ENCODE data around the gene RPL38. TPM values are rescaled to one million over a fixed set of nuclear protein-coding genes. Genes with fewer than 3 reads are reported as not detected.

RPL38 gene
- total RNA-seq, 3 donors from 2014 or later = 304 to 570 (median 471) TPM

DNA sequence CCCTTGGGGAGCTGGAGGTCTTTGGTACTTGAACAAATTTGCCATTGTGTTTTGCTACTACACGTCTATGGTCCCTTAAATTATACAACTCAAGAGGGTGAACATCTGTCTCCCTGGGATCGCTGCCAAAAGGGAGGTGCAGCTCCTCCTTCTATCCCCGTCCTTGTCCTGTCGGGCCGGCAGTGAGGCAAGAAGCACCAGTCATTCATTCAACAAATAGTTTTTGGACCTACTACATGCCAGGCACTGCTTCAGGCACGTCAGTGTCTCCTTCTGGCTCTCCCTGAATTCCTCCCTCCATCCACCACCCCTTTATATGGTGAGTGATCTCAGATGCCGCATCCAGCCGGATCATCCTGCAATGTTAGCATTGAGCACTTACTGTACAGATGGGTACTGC is 2.2 kb upstream of the RPL38 start:
- DNase-seq (ENCODE audit: low spot score in 2 of 2) = no peak
- H3K4me1 ChIP-seq = peaks cover 0 to 16% of the 10 kb centered on the region in 2 donors
- H3K27me3 ChIP-seq = peaks cover 0 to 26% of the 10 kb centered on the region in 2 donors
- no peaks in the 10 kb centered on the region for H3K9me3 ChIP-seq
- intact Hi-C loops (cut with DNase I; ENCODE audit: low total_unique reads) = no loop called here
- TF ChIP-seq POLR2A (IDR thresholded peaks at IDR 0.05) = no peak
- TF ChIP-seq, protein P1, sequence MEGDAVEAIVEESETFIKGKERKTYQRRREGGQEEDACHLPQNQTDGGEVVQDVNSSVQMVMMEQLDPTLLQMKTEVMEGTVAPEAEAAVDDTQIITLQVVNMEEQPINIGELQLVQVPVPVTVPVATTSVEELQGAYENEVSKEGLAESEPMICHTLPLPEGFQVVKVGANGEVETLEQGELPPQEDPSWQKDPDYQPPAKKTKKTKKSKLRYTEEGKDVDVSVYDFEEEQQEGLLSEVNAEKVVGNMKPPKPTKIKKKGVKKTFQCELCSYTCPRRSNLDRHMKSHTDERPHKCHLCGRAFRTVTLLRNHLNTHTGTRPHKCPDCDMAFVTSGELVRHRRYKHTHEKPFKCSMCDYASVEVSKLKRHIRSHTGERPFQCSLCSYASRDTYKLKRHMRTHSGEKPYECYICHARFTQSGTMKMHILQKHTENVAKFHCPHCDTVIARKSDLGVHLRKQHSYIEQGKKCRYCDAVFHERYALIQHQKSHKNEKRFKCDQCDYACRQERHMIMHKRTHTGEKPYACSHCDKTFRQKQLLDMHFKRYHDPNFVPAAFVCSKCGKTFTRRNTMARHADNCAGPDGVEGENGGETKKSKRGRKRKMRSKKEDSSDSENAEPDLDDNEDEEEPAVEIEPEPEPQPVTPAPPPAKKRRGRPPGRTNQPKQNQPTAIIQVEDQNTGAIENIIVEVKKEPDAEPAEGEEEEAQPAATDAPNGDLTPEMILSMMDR (IDR thresholded peaks at IDR 0.05) = no peak
- TF ChIP-seq POLR2AphosphoS5 (IDR thresholded peaks at IDR 0.05) = no peak
- no peak overlapping the region for H3K4me3 ChIP-seq
- no peaks in the 10 kb centered on the region for H3K36me3 ChIP-seq
- H3K27ac ChIP-seq = no peak overlapping the region

DNA sequence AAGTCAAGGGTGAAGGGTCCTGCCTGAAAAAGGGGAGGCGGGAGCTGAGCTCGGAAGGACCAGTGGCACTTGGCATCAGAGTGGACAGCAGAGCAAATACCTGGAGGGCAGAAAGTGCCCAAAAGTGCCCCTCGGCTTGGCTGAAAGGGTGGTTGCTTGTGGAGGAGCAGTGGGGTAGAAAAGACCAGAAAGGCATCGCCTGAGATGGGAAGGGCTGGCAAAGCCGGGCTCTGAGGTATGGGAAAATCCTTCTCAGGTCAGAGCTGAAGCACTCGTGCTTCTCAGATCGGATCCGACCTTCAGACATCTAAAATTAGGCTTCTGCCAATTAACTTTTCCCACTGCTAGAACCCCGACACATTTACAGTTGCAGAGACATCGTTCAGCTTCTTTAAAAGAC is 1.5 kb upstream of the RPL38 start:
- H3K4me3 ChIP-seq = no peak overlapping the region
- peaks cover 0 to 24% of the 10 kb centered on the region in 2 donors for H3K27me3 ChIP-seq
- H3K4me1 ChIP-seq = peaks cover 0 to 16% of the 10 kb centered on the region in 2 donors
- no peak for DNase-seq (ENCODE audit: low spot score in 2 of 2)
- H3K36me3 ChIP-seq = no peaks in the 10 kb centered on the region
- H3K9me3 ChIP-seq = no peaks in the 10 kb centered on the region
- TF ChIP-seq, protein P1 (IDR thresholded peaks at IDR 0.05) = no peak
- no peak for TF ChIP-seq POLR2AphosphoS5 (IDR thresholded peaks at IDR 0.05)
- TF ChIP-seq POLR2A (IDR thresholded peaks at IDR 0.05) = no peak
- intact Hi-C loops (cut with DNase I; ENCODE audit: low total_unique reads) = no loop called here
- no peak overlapping the region for H3K27ac ChIP-seq

DNA sequence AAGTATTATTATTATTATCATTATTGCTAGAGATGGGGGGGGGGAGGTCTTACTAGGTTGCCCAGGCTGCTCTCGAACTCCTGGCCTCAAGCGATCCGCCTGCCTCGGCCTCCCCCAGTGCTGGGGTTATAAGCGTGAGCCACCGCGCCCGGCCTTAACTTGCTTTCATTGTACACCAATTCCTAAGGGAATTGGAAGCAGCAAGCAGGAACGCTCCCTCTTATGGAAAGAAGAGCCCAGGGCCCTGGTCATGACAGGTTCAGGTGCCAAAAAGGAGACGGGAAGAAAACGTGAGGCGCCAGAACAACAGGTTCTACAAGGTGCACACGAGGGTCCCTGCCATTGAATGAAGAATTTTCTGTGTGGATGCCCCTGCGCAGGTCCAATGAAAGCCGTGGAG is 540 bp upstream of the RPL38 start:
- TF ChIP-seq POLR2AphosphoS5 (IDR thresholded peaks at IDR 0.05) (no peak), POLR2A (IDR thresholded peaks at IDR 0.05) (no peak)
- TF ChIP-seq, protein P1 (IDR thresholded peaks at IDR 0.05) = no peak
- Histone ChIP-seq H3K4me3 (peak overlapping the region in 2 of 3 donors; percentile 88 to 98), H3K27me3 (peaks cover 0 to 24% of the 10 kb centered on the region in 2 donors), H3K36me3 (no peaks in the 10 kb centered on the region), H3K9me3 (no peaks in the 10 kb centered on the region), H3K27ac (peak overlapping the region in 1 of 2 donors; percentile 96), H3K4me1 (peaks cover 0 to 16% of the 10 kb centered on the region in 2 donors)
- intact Hi-C loops (cut with DNase I; ENCODE audit: low total_unique reads) = no loop called here
- DNase-seq (ENCODE audit: low spot score in 2 of 2) = peak in 1 of 2 donors; percentile 36

DNA sequence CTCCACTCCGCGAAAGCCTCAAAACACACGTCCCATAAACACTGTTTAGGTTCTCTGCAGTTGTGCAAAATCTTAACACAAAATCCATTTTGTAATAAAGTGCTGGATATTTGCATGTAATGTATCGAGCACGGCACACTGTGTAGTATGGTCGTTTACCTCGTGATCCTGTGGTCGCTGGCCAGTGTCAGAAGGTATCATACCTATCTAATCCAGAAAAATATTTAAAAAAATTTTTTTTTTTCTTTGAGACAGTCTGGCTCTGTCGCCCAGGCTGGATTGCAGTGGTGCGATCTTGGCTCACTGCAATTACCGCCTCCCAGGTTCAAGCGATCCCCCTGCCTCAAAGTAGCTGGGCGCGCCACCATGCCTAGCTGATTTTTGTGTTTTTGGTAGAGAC is 996 bp downstream of the RPL38 start:
- Histone ChIP-seq H3K4me3 (peak overlapping the region; percentile 88 to 98 (median 93)), H3K27me3 (peaks cover 0 to 19% of the 10 kb centered on the region in 2 donors), H3K36me3 (no peaks in the 10 kb centered on the region), H3K9me3 (no peaks in the 10 kb centered on the region), H3K27ac (peak overlapping the region; percentile 90 to 96), H3K4me1 (peaks cover 0 to 16% of the 10 kb centered on the region in 2 donors)
- TF ChIP-seq, protein P1 (IDR thresholded peaks at IDR 0.05) = no peak
- TF ChIP-seq POLR2A (IDR thresholded peaks at IDR 0.05) (no peak), POLR2AphosphoS5 (IDR thresholded peaks at IDR 0.05) (no peak)
- intact Hi-C loops (cut with DNase I; ENCODE audit: low total_unique reads) = no loop called here
- DNase-seq (ENCODE audit: low spot score in 2 of 2) = no peak

DNA sequence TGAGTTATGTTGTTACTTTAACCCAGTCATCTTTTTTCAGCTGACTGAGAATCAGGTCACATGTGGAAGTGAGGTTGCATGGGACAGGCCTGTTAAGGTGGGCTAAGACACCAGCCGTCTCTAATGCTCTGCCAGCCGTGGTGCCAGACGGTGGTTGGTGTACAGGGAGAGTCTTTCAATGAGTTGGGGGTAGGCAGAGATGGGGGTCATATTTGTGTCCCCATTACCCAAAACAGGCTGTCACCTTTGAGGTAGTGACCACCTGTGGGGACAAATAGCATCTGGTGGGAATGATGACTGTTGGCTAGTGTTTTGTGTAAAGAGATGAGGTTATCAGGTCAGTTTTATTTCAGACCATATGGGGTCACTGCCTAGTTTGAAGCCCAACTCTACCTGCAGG is 1.8 kb downstream of the RPL38 start:
- TF ChIP-seq POLR2A (IDR thresholded peaks at IDR 0.05) (no peak), POLR2AphosphoS5 (IDR thresholded peaks at IDR 0.05) (no peak)
- TF ChIP-seq, protein P1 (IDR thresholded peaks at IDR 0.05) = no peak
- no peaks in the 10 kb centered on the region for H3K9me3 ChIP-seq
- no peaks in the 10 kb centered on the region for H3K36me3 ChIP-seq
- H3K4me1 ChIP-seq = peaks cover 0 to 16% of the 10 kb centered on the region in 2 donors
- H3K27ac ChIP-seq = peak overlapping the region in 1 of 2 donors; percentile 90
- H3K4me3 ChIP-seq = peak overlapping the region in 2 of 3 donors; percentile 88 to 98
- intact Hi-C loops (cut with DNase I; ENCODE audit: low total_unique reads) = no loop called here
- peaks cover 0 to 12% of the 10 kb centered on the region in 2 donors for H3K27me3 ChIP-seq
- DNase-seq (ENCODE audit: low spot score in 2 of 2) = no peak
